ENCODE data around the gene APOBEC3F.
"Not testable (repeated sequence)": the region's sequence is repeated elsewhere in the genome, so short reads cannot be mapped to it uniquely, and the experiment has no call there.

Gene APOBEC3F

GRCh38 chr22:39076155-39077025 is 35.7 kb downstream of the APOBEC3F start:
- not testable (repeated sequence) for DNase-seq

- not testable (repeated sequence) for DNase-seq
Measured at GRCh38 chr22:39077026-39077840, 36.6 kb downstream of the APOBEC3F start, which contains the start of gene APOBEC3G. APOBEC3G (plus strand) TSS chr22:39077275; CDS start chr22:39077362, 87 bp downstream.

- not testable (repeated sequence) for DNase-seq
Measured at GRCh38 chr22:39077912-39078311, 37.2 kb downstream of the APOBEC3F start.

GRCh38 chr22:39078329-39078728 is 37.7 kb downstream of the APOBEC3F start:
- DNase-seq: no peak

- DNase-seq: not testable (repeated sequence)
Measured at GRCh38 chr22:39079054-39079637, 38.5 kb downstream of the APOBEC3F start.

GRCh38 chr22:39080052-39080762 is 39.5 kb downstream of the APOBEC3F start:
- no peak for DNase-seq

- no peak for DNase-seq
Measured at GRCh38 chr22:39081016-39081415, 40.4 kb downstream of the APOBEC3F start.

GRCh38 chr22:39081598-39081997 is 40.9 kb downstream of the APOBEC3F start:
- DNase-seq: no peak

GRCh38 chr22:39083212-39084165 is 42.8 kb downstream of the APOBEC3F start:
- DNase-seq: no peak

GRCh38 chr22:39084666-39085065 is 44.0 kb downstream of the APOBEC3F start:
- DNase-seq: no peak

- DNase-seq: no peak
Measured at GRCh38 chr22:39087098-39087497, 46.4 kb downstream of the APOBEC3F start.

GRCh38 chr22:39087881-39088684 is 47.4 kb downstream of the APOBEC3F start:
- DNase-seq: peak; percentile 21

- no peak for DNase-seq
Measured at GRCh38 chr22:39088685-39089032, 48.0 kb downstream of the APOBEC3F start.

GRCh38 chr22:39089928-39090327 is 49.3 kb downstream of the APOBEC3F start:
- DNase-seq: no peak

GRCh38 chr22:39090426-39091064 is 49.9 kb downstream of the APOBEC3F start:
- no peak for DNase-seq

- DNase-seq: no peak
Measured at GRCh38 chr22:39091126-39092081, 50.7 kb downstream of the APOBEC3F start.

- no peak for DNase-seq
Measured at GRCh38 chr22:39092111-39092862, 51.6 kb downstream of the APOBEC3F start.
